ENCODE results near the gene GPX3.

- TF ChIP-seq, protein P1, sequence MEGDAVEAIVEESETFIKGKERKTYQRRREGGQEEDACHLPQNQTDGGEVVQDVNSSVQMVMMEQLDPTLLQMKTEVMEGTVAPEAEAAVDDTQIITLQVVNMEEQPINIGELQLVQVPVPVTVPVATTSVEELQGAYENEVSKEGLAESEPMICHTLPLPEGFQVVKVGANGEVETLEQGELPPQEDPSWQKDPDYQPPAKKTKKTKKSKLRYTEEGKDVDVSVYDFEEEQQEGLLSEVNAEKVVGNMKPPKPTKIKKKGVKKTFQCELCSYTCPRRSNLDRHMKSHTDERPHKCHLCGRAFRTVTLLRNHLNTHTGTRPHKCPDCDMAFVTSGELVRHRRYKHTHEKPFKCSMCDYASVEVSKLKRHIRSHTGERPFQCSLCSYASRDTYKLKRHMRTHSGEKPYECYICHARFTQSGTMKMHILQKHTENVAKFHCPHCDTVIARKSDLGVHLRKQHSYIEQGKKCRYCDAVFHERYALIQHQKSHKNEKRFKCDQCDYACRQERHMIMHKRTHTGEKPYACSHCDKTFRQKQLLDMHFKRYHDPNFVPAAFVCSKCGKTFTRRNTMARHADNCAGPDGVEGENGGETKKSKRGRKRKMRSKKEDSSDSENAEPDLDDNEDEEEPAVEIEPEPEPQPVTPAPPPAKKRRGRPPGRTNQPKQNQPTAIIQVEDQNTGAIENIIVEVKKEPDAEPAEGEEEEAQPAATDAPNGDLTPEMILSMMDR (IDR thresholded peaks at IDR 0.05): no peak
- no peak for TF ChIP-seq EP300 (IDR thresholded peaks at IDR 0.05)
Measured at GRCh38 chr5:151004499-151004898, 15.9 kb upstream of the GPX3 start.

Data from stomach (tissue), 4 donors.